Liver (tissue), 9 donors: ENCODE results near the gene SLC38A4. TPM values are rescaled to one million over a fixed set of nuclear protein-coding genes. Genes with fewer than 3 reads are reported as not detected.

Experiments
- DNase-seq: peaks from one replicate; pipeline ENCODE4 v3.0.0-alpha.2; 2017; ENCODE audit warnings: low spot score
- H3K27ac ChIP-seq, 2 donors: one replicate each; pipeline ENCODE4 v1.7.0; 2013; ENCODE audit warnings: inconsistent platforms in 2 of 2, low read length in 2 of 2, control low read depth in 1 of 2, low read depth in 1 of 2, mild to moderate bottlenecking in 1 of 2
- H3K27me3 ChIP-seq, 4 donors: one replicate each; pipeline versions ENCODE4 v1.6.1 to v1.7.0; 2013; ENCODE audit warnings: low read length in 3 of 4, inconsistent platforms in 1 of 4, mild to moderate bottlenecking in 1 of 4, moderate library complexity in 1 of 4; ENCODE audit not compliant: control insufficient read depth in 4 of 4, insufficient read depth in 4 of 4
- H3K36me3 ChIP-seq, 4 donors: one replicate each; pipeline versions ENCODE4 v1.6.1 to v1.7.0; 2013; ENCODE audit warnings: low read length in 3 of 4, mild to moderate bottlenecking in 3 of 4, low read depth in 1 of 4, moderate library complexity in 1 of 4; ENCODE audit not compliant: control insufficient read depth in 4 of 4, insufficient read depth in 3 of 4
- H3K4me1 ChIP-seq, 4 donors: one replicate each; pipeline versions ENCODE4 v1.6.1 to v1.7.0; 2013; ENCODE audit warnings: low read length in 3 of 4, mild to moderate bottlenecking in 3 of 4, moderate library complexity in 1 of 4; ENCODE audit not compliant: control insufficient read depth in 4 of 4, insufficient read depth in 4 of 4
- H3K4me3 ChIP-seq, 3 donors: one replicate each; pipeline versions ENCODE4 v1.6.1 to v1.7.0; 2013; ENCODE audit warnings: low read length in 3 of 3, control low read depth in 1 of 3, low read depth in 1 of 3, mild to moderate bottlenecking in 1 of 3
- H3K9ac ChIP-seq, 2 donors: one replicate each; pipeline ENCODE4 v1.7.0; 2013; ENCODE audit warnings: low read length in 2 of 2, mild to moderate bottlenecking in 2 of 2, moderate library complexity in 2 of 2, control low read depth in 1 of 2, low read depth in 1 of 2
- H3K9me3 ChIP-seq, 4 donors: one replicate each; pipeline versions ENCODE4 v1.6.1 to v1.7.0; 2013; ENCODE audit warnings: low read length in 3 of 4; ENCODE audit not compliant: control insufficient read depth in 4 of 4
- CTCF ChIP-seq: fragments of 150-350 bp; IDR thresholded peaks from 2 replicates; pipeline ENCODE4 v1.5.1; 2017; ENCODE audit warnings: improper control_type of control experiment, low read depth, low read length; ENCODE audit not compliant: missing input control
- EGR1 ChIP-seq, 2 donors: IDR thresholded peaks; 2 replicates each; pipeline ENCODE4 v1.6.1; 2016 to 2018; ENCODE audit warnings: antibody characterized with exemption in 2 of 2, low read depth in 2 of 2
- FOXA2 ChIP-seq: IDR thresholded peaks from 2 replicates; pipeline ENCODE4 v1.6.1; 2016; ENCODE audit warnings: antibody characterized with exemption
- GABPA ChIP-seq, 2 donors: IDR thresholded peaks in 1 of 2; conservative IDR thresholded peaks in 1 of 2; 2 replicates each; pipeline ENCODE4 v1.6.1; 2016; ENCODE audit warnings: antibody characterized with exemption in 2 of 2, mild to moderate bottlenecking in 1 of 2, moderate library complexity in 1 of 2
- HNF4A ChIP-seq, 2 donors: conservative IDR thresholded peaks; 2 replicates each; pipeline ENCODE4 v1.6.1; 2016; ENCODE audit warnings: antibody characterized with exemption in 2 of 2, mild to moderate bottlenecking in 2 of 2
- JUND ChIP-seq, 2 donors: IDR thresholded peaks; 2 replicates each; pipeline ENCODE4 v1.6.1; 2016; ENCODE audit warnings: antibody characterized with exemption in 2 of 2
- NR2F2 ChIP-seq: IDR thresholded peaks from 2 replicates; pipeline ENCODE4 v1.6.1; 2016; ENCODE audit warnings: antibody characterized with exemption
- RXRA ChIP-seq, 2 donors: IDR thresholded peaks; 2 replicates each; pipeline ENCODE4 v1.6.1; 2017 to 2018; ENCODE audit warnings: antibody characterized with exemption in 2 of 2, mild to moderate bottlenecking in 1 of 2
- SP1 ChIP-seq: IDR thresholded peaks from 2 replicates; pipeline ENCODE4 v1.6.1; 2018; ENCODE audit warnings: antibody characterized with exemption, mild to moderate bottlenecking
- TAF1 ChIP-seq: conservative IDR thresholded peaks from 2 replicates; pipeline ENCODE4 v1.6.1; 2016; ENCODE audit warnings: antibody characterized with exemption, mild to moderate bottlenecking
- YY1 ChIP-seq: IDR thresholded peaks from 2 replicates; pipeline ENCODE4 v1.6.1; 2016; ENCODE audit warnings: antibody characterized with exemption, mild to moderate bottlenecking
- WGBS: extraction: QIAGEN DNeasy Blood & Tissue Kit; methylation state at CpG from one replicate; pipeline ENCODE4 v1.1.7; 2013; 5-methylcytosine and 5-hydroxymethylcytosine counted together
- polyA plus RNA-seq, 2 donors: library from polyadenylated mRNA; stranded (reverse) in 1 of 2; unstranded in 1 of 2; fragments of 200-250 nt in 1 of 2; fragments of >200 nt in 1 of 2; fragmentation: Nextera tagmentation in 1 of 2; extraction: Ambion mirVana in 1 of 2; gene quantifications; one replicate each; pipeline versions ENCODE4 v1.2.1 to v1.2.3, GENCODE V29; 2013 to 2015
- total RNA-seq, 2 donors: library from RNA; depleted of rRNA; stranded (reverse); fragments of >200 nt; gene quantifications; one replicate each; pipeline ENCODE4 v1.2.3, GENCODE V29; 2014
- TF ChIP-seq, protein P1 (sequence below): IDR thresholded peaks from 2 replicates; pipeline ENCODE4 v1.6.1; 2016; ENCODE audit warnings: antibody characterized with exemption
- TF ChIP-seq, protein P2 (sequence below): IDR thresholded peaks from 2 replicates; pipeline ENCODE4 v1.6.1; 2016; ENCODE audit warnings: antibody characterized with exemption, mild to moderate bottlenecking
- TF ChIP-seq, protein P3 (sequence below): IDR thresholded peaks from 2 replicates; pipeline ENCODE4 v1.6.1; 2016; ENCODE audit warnings: antibody characterized with exemption
- donor health status: healthy.
- donor health status: healthy.
- donor health status: healthy.
- donor health status: healthy.
- donor health status: healthy.

Gene SLC38A4
- total and polyA plus RNA-seq, 4 donors: 92.0 to 389 (median 169) TPM

- peak overlapping the region; percentile 9 to 52 for H3K27ac ChIP-seq
- TF ChIP-seq, protein P1, sequence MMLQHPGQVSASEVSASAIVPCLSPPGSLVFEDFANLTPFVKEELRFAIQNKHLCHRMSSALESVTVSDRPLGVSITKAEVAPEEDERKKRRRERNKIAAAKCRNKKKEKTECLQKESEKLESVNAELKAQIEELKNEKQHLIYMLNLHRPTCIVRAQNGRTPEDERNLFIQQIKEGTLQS: no peak
- TF ChIP-seq JUND (IDR thresholded peaks at IDR 0.05): peak in 1 of 2 donors; percentile 6
- H3K4me3 ChIP-seq: no peak overlapping the region
- no peak overlapping the region for H3K9ac ChIP-seq
- H3K4me1 ChIP-seq: peaks cover 2 to 49% (median 39%) of the 10 kb centered on the region in 4 donors
- no peaks in the 10 kb centered on the region for H3K27me3 ChIP-seq
- DNase-seq: no peak
- H3K9me3 ChIP-seq: no peaks in the 10 kb centered on the region
- peaks cover 1 to 49% (median 32%) of the 10 kb centered on the region in 4 donors for H3K36me3 ChIP-seq
- WGBS: 56% methylated on average over 3 of the region's 3 CpGs
These were observed 39.0 kb downstream of the SLC38A4 start for GRCh38 chr12:46786774-46787173.

DNA sequence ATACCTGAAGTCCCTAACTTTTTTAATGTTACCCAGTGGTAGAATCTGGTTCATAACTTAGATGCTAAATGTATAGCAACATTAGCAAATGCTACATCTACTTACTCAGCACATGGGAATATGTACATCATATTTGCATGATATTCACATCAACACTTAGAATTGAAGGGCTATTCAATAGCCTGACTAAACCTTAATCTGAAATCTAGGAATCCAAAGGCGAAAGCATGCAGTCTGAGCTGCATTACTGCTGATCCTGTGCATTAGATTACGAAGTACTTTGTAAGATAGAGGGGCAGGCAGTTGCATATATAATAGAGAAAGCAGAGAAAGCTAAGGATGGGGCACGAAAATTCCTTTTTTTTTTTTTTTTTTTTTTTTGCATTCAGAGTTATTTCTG is 40.4 kb downstream of the SLC38A4 start:
- Histone ChIP-seq H3K4me3 (no peak overlapping the region), H3K36me3 (peaks cover 1 to 51% (median 34%) of the 10 kb centered on the region in 4 donors), H3K9me3 (no peaks in the 10 kb centered on the region), H3K27ac (peak overlapping the region in 1 of 2 donors; percentile 38), H3K9ac (no peak overlapping the region), H3K27me3 (no peaks in the 10 kb centered on the region), H3K4me1 (peaks cover 2 to 60% (median 41%) of the 10 kb centered on the region in 4 donors)
- WGBS: 89% methylated on average over 3 of the region's 3 CpGs
- no peak for DNase-seq
- TF ChIP-seq, protein P2, sequence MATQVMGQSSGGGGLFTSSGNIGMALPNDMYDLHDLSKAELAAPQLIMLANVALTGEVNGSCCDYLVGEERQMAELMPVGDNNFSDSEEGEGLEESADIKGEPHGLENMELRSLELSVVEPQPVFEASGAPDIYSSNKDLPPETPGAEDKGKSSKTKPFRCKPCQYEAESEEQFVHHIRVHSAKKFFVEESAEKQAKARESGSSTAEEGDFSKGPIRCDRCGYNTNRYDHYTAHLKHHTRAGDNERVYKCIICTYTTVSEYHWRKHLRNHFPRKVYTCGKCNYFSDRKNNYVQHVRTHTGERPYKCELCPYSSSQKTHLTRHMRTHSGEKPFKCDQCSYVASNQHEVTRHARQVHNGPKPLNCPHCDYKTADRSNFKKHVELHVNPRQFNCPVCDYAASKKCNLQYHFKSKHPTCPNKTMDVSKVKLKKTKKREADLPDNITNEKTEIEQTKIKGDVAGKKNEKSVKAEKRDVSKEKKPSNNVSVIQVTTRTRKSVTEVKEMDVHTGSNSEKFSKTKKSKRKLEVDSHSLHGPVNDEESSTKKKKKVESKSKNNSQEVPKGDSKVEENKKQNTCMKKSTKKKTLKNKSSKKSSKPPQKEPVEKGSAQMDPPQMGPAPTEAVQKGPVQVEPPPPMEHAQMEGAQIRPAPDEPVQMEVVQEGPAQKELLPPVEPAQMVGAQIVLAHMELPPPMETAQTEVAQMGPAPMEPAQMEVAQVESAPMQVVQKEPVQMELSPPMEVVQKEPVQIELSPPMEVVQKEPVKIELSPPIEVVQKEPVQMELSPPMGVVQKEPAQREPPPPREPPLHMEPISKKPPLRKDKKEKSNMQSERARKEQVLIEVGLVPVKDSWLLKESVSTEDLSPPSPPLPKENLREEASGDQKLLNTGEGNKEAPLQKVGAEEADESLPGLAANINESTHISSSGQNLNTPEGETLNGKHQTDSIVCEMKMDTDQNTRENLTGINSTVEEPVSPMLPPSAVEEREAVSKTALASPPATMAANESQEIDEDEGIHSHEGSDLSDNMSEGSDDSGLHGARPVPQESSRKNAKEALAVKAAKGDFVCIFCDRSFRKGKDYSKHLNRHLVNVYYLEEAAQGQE: no peak
- TF ChIP-seq NR2F2 (no peak), RXRA (IDR thresholded peaks at IDR 0.05) (no peak), GABPA (IDR thresholded peaks at IDR 0.05 in 1 of 2, conservative IDR thresholded peaks at IDR 0.05 in 1 of 2) (no peak), CTCF (no peak), JUND (IDR thresholded peaks at IDR 0.05) (no peak), SP1 (no peak), TAF1 (no peak), HNF4A (conservative IDR thresholded peaks at IDR 0.05) (no peak), EGR1 (IDR thresholded peaks at IDR 0.05; ENCODE audit: low read depth in 2 of 2) (no peak), YY1 (no peak), FOXA2 (no peak)
- TF ChIP-seq, protein P3, sequence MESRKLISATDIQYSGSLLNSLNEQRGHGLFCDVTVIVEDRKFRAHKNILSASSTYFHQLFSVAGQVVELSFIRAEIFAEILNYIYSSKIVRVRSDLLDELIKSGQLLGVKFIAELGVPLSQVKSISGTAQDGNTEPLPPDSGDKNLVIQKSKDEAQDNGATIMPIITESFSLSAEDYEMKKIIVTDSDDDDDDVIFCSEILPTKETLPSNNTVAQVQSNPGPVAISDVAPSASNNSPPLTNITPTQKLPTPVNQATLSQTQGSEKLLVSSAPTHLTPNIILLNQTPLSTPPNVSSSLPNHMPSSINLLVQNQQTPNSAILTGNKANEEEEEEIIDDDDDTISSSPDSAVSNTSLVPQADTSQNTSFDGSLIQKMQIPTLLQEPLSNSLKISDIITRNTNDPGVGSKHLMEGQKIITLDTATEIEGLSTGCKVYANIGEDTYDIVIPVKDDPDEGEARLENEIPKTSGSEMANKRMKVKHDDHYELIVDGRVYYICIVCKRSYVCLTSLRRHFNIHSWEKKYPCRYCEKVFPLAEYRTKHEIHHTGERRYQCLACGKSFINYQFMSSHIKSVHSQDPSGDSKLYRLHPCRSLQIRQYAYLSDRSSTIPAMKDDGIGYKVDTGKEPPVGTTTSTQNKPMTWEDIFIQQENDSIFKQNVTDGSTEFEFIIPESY: no peak
- TF ChIP-seq, protein P1: no peak
